GM12872 (cell line): Measurements from ENCODE around the gene KCNH3.

Experiments used
- CTCF ChIP-seq: IDR thresholded peaks from 3 replicates; pipeline ENCODE4 v1.5.1; 2011; ENCODE audit warnings: low read depth, mild to moderate bottlenecking, low read length, moderate library complexity; ENCODE audit not compliant: insufficient read depth

The KCNH3 gene

DNA sequence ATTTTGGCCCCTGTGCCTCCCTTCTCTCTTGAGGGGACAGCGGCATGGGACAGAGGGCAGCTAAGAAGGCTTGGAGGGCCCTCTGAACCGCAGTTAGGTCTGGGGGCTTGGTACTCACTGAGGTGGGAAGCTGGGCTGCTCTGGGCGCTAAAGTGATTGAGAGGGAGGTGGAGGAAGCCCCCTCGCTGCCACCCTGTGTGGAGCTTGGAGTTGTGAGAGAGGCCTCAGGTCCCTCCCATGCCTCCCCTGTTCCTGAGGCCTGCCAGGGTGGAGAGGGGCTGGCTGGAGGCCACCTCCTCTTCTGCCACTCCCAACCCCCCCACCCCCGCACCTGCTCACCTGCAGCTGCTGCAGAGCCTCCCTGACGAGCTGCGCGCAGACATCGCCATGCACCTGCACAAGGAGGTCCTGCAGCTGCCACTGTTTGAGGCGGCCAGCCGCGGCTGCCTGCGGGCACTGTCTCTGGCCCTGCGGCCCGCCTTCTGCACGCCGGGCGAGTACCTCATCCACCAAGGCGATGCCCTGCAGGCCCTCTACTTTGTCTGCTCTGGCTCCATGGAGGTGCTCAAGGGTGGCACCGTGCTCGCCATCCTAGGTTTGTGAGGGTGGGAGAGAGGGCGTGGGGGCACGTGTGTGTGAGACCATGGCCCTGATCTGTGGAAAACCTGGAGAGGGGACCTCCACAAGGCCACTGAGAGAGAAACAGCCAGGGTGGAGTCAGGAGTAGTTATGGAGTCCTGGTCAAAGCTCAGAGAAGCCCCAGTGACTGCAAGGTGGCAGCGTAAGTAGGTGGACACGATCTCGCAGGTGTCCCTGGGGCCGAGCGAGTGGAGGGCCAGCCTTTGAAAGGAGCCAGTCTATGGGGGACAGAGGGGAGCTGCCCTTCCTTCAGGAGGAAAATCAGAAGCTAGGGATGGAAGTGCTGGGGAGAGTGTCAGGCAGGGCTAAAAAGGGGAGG, 11.2 kb downstream of the KCNH3 start:
- no peak for TF ChIP-seq CTCF

- no peak for TF ChIP-seq CTCF
These were observed 11.9 kb downstream of the KCNH3 start for GRCh38 chr12:49550693-49551252.

- no peak for TF ChIP-seq CTCF
These were observed 13.2 kb downstream of the KCNH3 start for GRCh38 chr12:49552014-49552413.

DNA sequence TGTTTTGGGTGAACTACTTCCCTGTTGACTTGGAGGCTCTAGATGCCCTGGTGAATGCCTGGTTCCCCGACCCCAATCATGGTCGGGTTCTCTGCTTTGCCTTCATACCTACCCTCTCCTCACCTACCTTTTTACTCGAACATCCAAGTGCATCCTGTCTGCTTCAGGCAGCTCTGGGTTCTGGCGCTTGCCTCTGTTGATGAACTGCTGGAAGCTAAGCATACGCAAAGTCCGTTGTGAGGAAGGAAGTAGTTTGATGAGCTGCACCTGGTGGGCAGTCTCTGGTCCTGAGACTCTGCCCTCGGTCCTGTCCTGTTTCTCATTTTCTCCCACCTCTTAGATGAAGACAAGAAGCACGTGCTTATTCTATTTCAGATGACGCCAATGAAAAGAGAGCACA, 13.6 kb downstream of the KCNH3 start:
- no peak for TF ChIP-seq CTCF

- TF ChIP-seq CTCF: no peak
These were observed 14.1 kb downstream of the KCNH3 start for GRCh38 chr12:49552899-49553298.

DNA sequence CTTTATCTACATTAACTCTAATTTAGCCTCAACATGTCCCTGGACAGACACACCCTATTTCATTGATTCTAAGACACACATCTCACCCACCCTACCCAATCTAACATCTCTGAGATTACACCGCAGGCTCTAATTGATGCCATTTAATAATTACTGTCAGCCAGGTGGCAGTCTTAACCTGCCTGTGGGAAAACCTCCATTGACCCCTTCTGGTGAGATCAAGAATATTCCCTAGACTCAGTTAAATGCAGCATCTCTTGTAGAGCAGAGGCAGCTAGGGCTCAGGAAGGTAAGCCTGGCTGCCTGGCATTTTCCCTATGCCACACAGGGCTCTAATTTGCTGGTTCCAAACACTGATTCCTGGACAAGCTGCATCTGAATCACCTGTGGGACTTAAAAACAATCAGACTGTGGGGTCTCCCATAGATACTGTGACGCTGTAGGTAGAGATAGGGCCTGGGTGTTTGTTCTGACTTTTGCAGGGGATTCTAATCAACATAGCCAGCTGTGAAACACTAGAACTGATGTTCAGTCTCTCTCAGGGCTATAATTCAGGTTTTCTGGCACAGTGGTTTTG, 14.8 kb downstream of the KCNH3 start:
- TF ChIP-seq CTCF: peak; percentile 58

GRCh38 chr12:49554266-49554665, 15.4 kb downstream of the KCNH3 start:
- no peak for TF ChIP-seq CTCF
